ENCODE results near the gene DMRTC1B.
"Not testable (repeated sequence)": the region's sequence is repeated elsewhere in the genome, so short reads cannot be mapped to it uniquely, and the experiment has no call there.

The DMRTC1B gene

GRCh38 chrX:72808110-72808509 lies 31.4 kb downstream of the DMRTC1B start, which contains the start of gene FAM236D:
TSS of gene FAM236D (minus strand) at chrX:72808210. CDS start at chrX:72808110, 100 bp downstream.
- not testable (repeated sequence) for H3K9me3 ChIP-seq (ENCODE audit: low read length); H3K36me3 ChIP-seq (ENCODE audit: insufficient read depth, low read length); H3K4me3 ChIP-seq (ENCODE audit: low read length); H3K4me1 ChIP-seq (ENCODE audit: insufficient read depth, low read length); H3K27me3 ChIP-seq (ENCODE audit: insufficient read depth, low read length); H2AFZ ChIP-seq (ENCODE audit: low read depth, low read length)

GRCh38 chrX:72830701-72831100 lies 54.0 kb downstream of the DMRTC1B start:
- not testable (repeated sequence) for H3K9me3 ChIP-seq (ENCODE audit: low read length); H3K27me3 ChIP-seq (ENCODE audit: insufficient read depth, low read length); H3K4me3 ChIP-seq (ENCODE audit: low read length); H3K4me1 ChIP-seq (ENCODE audit: insufficient read depth, low read length); H3K36me3 ChIP-seq (ENCODE audit: insufficient read depth, low read length); H2AFZ ChIP-seq (ENCODE audit: low read depth, low read length)

DNA sequence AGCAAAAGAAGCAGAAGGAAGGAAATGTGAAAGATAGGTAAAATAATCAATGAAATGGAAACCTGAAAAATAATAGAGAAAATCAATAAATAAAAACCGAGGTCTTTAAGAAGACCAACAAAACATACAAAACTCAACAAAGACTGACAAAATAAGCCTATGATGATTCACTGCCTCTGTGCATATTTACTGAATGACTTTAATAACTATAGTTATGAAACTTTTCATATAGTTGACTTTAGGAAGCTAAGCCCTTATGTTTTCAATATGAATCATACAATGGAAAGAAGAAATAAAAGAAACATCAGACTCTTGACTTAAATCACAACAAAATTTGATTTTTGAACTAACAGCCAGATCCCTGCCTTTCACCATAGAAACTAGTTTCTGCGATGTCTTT lies 60.8 kb downstream of the DMRTC1B start:
- not testable (repeated sequence) for H3K4me1 ChIP-seq (ENCODE audit: insufficient read depth, low read length)

DNA sequence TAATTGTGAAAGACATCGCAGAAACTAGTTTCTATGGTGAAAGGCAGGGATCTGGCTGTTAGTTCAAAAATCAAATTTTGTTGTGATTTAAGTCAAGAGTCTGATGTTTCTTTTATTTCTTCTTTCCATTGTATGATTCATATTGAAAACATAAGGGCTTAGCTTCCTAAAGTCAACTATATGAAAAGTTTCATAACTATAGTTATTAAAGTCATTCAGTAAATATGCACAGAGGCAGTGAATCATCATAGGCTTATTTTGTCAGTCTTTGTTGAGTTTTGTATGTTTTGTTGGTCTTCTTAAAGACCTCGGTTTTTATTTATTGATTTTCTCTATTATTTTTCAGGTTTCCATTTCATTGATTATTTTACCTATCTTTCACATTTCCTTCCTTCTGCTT lies 106.2 kb downstream of the DMRTC1B start:
- H3K36me3 ChIP-seq (ENCODE audit: insufficient read depth, low read length); H2AFZ ChIP-seq (ENCODE audit: low read depth, low read length); H3K4me3 ChIP-seq (ENCODE audit: low read length); H3K4me1 ChIP-seq (ENCODE audit: insufficient read depth, low read length); H3K9me3 ChIP-seq (ENCODE audit: low read length); H3K27me3 ChIP-seq (ENCODE audit: insufficient read depth, low read length): not testable (repeated sequence)

More for the DNA sequence above, 60.8 kb downstream of the DMRTC1B start:
- not testable (repeated sequence) for H3K27me3 ChIP-seq (ENCODE audit: insufficient read depth, low read length); H2AFZ ChIP-seq (ENCODE audit: low read depth, low read length); H3K36me3 ChIP-seq (ENCODE audit: insufficient read depth, low read length); H3K9me3 ChIP-seq (ENCODE audit: low read length); H3K4me3 ChIP-seq (ENCODE audit: low read length)

- H2AFZ ChIP-seq (ENCODE audit: low read depth, low read length); H3K9me3 ChIP-seq (ENCODE audit: low read length); H3K27me3 ChIP-seq (ENCODE audit: insufficient read depth, low read length); H3K4me1 ChIP-seq (ENCODE audit: insufficient read depth, low read length); H3K4me3 ChIP-seq (ENCODE audit: low read length); H3K36me3 ChIP-seq (ENCODE audit: insufficient read depth, low read length): not testable (repeated sequence)
Observed at GRCh38 chrX:72889740-72890139, 113.0 kb downstream of the DMRTC1B start.

Measured in neuron (in vitro differentiated cells).